Pulmonary artery endothelial cell (primary cell): ENCODE results near the gene RORC. TPM values are rescaled to one million over a fixed set of nuclear protein-coding genes. Genes with fewer than 3 reads are reported as not detected.
"Not testable (repeated sequence)": the region's sequence is repeated elsewhere in the genome, so short reads cannot be mapped to it uniquely, and the experiment has no call there.

Source experiments
- DNase-seq: peaks from one replicate; pipeline ENCODE4 v3.0.0-alpha.2; 2011; ENCODE audit warnings: low read depth, low spot score
- total RNA-seq: library from RNA; depleted of rRNA; stranded (reverse); fragments of >200 nt; gene quantifications from 2 replicates; pipeline ENCODE4 v1.2.3, GENCODE V29; 2014

The RORC gene
- total RNA-seq, 1 donor from 2014 or later: not detected

- no peak for DNase-seq
Measured at GRCh38 chr1:151775894-151776664, 55.5 kb downstream of the RORC start.

- DNase-seq: no peak
Measured at GRCh38 chr1:151774256-151774922, 57.2 kb downstream of the RORC start.

GRCh38 chr1:151773702-151774101 lies 57.9 kb downstream of the RORC start:
- no peak for DNase-seq

- not testable (repeated sequence) for DNase-seq
Measured at GRCh38 chr1:151769270-151769669, 62.3 kb downstream of the RORC start.

- DNase-seq: not testable (repeated sequence)
Measured at GRCh38 chr1:151768351-151769066, 63.1 kb downstream of the RORC start.

GRCh38 chr1:151763990-151764389 lies 67.6 kb downstream of the RORC start:
- DNase-seq: no peak

GRCh38 chr1:151762941-151763921 lies 68.4 kb downstream of the RORC start, which contains the start of gene MRPL9:
MRPL9 (minus strand) TSS chr1:151763496; CDS start chr1:151763479, 17 bp downstream.
- DNase-seq: peak; percentile 7

- DNase-seq: no peak
Measured at GRCh38 chr1:151760597-151761385, 70.8 kb downstream of the RORC start.

- no peak for DNase-seq
Measured at GRCh38 chr1:151759241-151759640, 72.4 kb downstream of the RORC start.

- peak; percentile 10 for DNase-seq
Measured at GRCh38 chr1:151756291-151756690, 75.3 kb downstream of the RORC start.

Other genes starting within 250 kb of the RORC start
- 13.9 and 25.2 TPM in 2 replicates for gene SNX27, start 219.8 kb downstream of the RORC start, total RNA-seq
- not detected in 2 replicates for gene CELF3, start 115.0 kb downstream of the RORC start, total RNA-seq
- not detected in 2 replicates for gene RIIAD1, start 110.3 kb downstream of the RORC start, total RNA-seq
- 120 and 141 TPM in 2 replicates for gene MRPL9, start 68.3 kb downstream of the RORC start, total RNA-seq
- 8.2 and 11.8 TPM in 2 replicates for gene TDRKH, start 41.3 kb downstream of the RORC start, total RNA-seq
- not detected in 2 replicates for gene LINGO4, start 26.4 kb downstream of the RORC start, total RNA-seq
- 0.04 and 0.07 TPM in 2 replicates for gene C2CD4D, start 8.0 kb upstream of the RORC start, total RNA-seq
- not detected in 2 replicates for gene THEM5, start 21.9 kb upstream of the RORC start, total RNA-seq
- 11.4 and 18.0 TPM in 2 replicates for gene THEM4, start 77.7 kb upstream of the RORC start, total RNA-seq
- 144 and 182 TPM in 2 replicates for gene S100A10, start 162.1 kb upstream of the RORC start, total RNA-seq
- 22.9 and 33.5 TPM in 2 replicates for gene S100A11, start 205.2 kb upstream of the RORC start, total RNA-seq